NCI-H2107 (cell line): ENCODE measurements around the gene GRP.

Source experiments
- DNase-seq: peaks from one replicate; lab custom pipeline; 2025; lab: John Stamatoyannopoulos, UW

Gene GRP

DNA sequence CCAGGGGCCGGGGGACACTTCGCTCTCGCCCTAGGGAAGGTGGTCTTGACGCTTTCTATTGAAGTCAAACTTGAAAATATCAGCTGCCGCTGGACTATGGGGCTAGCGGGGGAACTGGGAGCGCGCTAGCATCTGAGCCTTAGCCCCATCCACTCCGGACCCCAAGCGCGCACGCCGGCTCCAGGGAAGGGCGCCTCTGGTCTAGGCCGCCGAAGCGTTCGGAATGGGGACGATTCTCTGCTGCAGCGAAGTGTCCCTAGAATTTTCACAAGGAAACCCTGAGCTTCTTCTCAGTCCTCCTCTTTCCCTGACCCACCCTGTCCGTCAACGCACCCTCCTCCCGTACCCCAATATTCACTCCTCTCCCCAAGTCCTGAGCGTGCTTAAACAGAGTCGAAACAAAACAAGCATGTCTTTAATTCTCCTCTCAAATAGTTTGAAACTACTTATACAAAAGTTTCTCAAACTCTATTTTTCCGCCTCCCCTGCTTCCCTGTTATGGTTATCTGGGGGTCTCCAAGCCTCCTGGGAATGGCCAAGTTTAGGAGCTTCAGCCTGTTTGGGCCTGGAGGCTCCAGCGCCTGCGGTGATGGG is 48.3 kb downstream of the GRP start:
- no peak for DNase-seq

DNA sequence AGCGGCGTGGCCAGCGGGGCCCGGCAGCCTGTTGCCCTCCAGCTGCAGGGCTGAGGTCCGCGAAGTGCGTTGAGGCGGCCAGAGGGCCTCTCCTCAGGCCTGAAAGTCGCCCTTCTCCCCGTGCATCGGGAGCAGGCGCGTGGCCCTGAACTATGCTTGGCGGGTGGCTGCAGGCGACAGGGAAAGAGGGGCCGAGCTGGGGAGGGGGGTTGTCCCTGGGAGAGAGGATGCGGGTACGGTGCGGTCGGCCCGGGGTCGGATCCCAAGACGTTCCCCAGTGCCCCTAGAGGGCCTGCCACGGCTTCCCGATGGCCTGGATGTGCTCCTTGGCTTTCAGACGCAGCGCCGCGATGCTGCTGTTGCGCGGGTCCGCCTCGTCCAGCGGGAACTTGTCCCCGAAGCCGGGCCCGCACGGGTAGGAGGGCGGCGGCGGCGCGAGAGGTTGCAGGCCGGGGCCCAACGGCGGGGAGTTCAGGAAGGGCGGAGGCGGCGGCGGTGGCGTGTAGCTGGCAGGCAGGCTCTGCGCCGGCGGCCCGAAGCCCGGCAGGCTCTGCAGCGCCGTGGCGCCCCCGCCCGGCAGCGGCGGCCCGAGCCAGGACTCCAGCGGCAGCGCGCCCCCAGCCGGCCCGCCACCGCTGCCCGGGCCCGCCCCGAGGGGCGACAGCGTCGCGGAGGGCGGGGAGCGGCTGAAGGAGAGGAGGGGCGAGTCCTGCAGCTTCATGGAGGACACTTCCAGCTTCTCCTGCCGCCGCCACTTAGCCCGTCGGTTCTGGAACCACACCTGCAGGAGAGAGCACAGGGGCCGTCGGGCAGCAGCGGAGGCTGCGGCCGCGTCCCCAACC is 49.0 kb downstream of the GRP start:
- DNase-seq: peak; percentile 42

DNA sequence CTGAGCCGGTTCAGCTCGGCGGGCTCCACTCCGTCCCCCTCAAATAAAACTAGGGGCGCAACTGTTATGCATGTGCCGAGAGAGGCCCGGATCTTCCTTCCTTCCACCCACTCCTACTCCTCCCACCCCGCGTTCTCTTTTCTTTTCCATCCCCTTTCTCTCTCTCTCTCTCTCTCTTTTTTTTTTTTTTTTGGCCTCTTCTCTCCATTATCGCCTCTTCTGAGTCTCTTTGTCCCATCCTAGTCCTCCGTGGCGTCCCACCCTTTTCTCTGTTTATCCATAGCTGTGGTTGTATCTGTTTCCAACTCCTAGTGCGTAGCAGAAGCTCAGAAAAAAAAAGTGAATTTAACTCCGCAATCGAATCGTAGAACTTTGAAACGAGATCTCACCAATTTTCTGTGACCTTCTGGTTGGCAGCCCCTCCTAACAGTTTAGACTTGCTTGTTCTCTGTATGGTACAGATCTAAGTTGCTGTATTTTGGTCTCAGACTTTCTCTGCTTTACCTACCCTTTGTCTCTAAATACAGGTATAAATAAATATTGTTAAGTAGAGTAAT is 49.7 kb downstream of the GRP start:
- DNase-seq: no peak

GRCh38 chr18:59270689-59271257 is 50.8 kb downstream of the GRP start:
- DNase-seq: no peak

- DNase-seq: no peak
Measured at GRCh38 chr18:59271606-59272220, 51.8 kb downstream of the GRP start.

DNA sequence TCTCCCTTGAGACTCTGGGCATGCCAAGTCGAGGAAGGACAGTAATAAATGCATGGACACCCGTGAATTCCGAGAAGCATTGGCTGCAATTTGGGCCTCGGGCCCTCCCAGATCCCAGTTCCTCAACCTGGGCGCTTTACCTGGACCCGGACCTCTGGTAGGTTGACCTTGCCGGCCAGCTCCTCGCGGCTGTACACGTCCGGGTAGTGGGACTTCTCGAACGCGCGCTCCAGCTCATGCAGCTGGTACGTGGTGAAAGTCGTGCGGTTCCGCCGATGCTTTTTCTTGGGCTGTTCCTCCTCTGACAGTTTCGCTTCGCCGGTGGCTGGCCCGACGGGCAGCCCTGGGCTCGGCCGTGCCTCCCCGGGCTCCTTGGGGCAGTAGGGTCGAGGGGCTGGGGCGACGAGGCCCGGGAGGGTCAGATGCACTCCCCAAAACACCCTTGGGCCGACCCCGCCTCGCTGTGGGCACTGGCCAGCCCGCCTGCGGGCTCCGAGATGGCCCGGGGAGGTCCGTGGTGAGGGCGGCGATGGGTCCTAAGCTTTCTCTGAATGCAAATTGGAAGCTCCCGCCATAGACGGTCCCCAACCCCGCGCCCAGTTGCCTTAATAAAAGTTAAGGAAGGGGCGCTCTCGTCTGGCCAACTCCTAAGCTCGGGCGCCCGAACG is 52.4 kb downstream of the GRP start:
- DNase-seq: no peak

DNA sequence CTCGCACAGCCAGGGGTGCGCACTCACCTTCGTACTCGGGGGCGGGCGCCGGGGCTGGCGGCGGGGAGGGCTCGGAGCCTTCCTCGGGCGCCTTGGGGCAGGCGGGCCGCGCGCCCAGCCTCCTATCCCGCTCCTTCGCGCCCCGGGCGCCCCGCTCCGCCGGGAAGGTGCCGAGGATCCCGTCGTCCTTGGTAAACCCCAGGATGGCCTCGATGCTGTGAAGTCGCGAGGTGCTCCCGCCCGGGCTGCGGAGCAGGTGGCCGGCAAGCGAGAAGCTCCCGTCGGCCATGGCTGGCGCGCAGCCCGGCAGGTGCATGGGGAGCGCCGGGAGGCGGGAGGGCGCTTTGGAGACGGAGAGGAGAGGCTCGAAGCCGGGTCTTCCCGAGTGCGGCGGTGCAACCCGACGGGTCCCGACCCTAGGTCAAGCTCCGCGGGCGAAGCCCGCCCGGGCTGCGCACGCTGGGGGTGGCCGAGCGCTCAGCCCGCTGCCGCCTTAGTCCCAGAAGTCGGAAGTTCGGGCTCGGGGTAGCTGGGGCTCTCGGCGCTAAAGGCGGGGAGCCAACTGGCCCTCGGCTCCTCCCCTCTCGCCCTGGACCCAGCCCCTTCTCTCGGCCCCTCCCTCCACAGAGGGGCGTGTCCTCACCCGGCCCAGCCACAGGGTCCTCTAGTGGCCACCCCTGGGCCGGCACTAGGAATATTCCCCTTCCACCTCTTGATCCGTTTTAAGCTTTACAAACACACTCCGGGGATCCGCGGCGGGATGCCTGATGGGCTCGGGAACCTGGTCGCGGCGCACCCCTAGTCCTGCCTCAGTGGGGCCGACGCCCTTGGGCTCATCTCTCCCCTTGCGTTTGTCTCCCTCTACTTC is 53.2 kb downstream of the GRP start, which contains the start of gene RAX:
Gene RAX, minus strand, starts transcription at position 564 of the 868 bp plus-strand sequence. Its CDS starts 248 bp downstream, at position 316.
- DNase-seq: no peak

- no peak for DNase-seq
Measured at GRCh38 chr18:59273759-59274532, 54.0 kb downstream of the GRP start.

GRCh38 chr18:59274533-59274928 is 54.6 kb downstream of the GRP start:
- no peak for DNase-seq

- DNase-seq: no peak
Measured at GRCh38 chr18:59275406-59275949, 55.5 kb downstream of the GRP start.

DNA sequence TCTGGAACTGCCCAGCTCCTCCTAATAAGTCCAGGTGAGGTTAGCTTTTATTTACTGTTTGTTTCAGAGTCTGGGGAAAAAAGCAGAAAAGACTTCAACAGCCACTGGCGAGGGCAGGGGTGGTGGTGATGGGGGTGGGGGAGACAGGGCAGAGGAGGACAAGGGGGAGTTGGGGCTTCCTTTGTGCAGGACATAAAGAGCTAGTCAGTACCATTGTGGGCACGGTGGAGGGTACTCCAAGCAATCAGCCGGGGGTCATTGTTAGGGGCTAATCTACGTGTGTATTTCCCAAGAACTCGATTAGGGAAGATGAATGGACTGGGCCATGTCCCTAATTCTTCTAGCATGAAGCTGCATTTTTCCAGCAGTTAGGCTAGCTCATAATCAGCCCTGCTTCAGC is 56.1 kb downstream of the GRP start:
- no peak for DNase-seq

- no peak for DNase-seq
Measured at GRCh38 chr18:59278793-59279192, 58.8 kb downstream of the GRP start.

DNA sequence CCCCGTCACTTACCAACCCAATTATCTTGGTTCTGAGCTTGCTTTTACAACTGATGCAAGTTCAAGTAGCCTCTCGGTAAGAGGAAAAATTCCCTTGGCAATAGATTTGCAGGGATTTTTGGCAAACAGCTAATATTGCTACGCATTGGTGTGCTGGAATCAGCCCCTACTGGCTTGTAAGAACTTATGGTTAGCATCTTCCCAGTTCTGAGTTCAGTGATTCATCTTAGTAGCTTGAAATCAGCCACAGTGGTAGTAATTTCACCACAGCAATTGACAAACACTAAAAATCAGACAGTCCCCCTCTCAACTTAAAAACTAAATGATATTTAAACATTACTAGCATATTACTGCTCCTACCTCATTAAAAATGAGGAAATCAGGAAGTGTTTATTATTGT is 59.2 kb downstream of the GRP start:
- no peak for DNase-seq

DNA sequence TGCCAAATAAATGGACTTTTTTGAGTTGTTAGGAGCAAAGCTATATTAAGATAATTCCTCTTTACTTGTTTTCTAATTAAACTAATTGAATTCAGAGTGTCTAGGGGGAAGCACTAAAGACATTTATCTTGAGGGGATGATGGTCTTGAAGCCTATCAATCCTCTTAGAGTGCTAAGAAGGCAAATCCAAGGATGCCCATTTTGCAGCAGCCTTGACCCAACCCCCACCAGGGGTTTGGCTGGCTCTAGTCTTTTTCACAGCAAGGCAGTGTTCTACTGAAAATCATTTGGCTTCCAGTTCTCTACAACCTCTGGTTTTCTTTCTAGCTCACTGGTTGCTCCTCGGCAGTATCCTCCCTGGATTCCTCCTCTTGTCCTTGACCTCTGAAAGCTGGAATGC is 59.8 kb downstream of the GRP start:
- no peak for DNase-seq
